ENCODE measurements around the gene XRCC5.
A peak's percentile ranks its signal among the peaks of the same experiment; 100 is the strongest.
"Not testable (repeated sequence)": the region's sequence is repeated elsewhere in the genome, so short reads cannot be mapped to it uniquely, and the experiment has no call there.

Gene XRCC5

GRCh38 chr2:216202626-216203250 lies 93.6 kb downstream of the XRCC5 start:
- no peak for DNase-seq

GRCh38 chr2:216205486-216205885 lies 96.3 kb downstream of the XRCC5 start:
- peak; percentile 46 to 79 (median 74) for DNase-seq

- DNase-seq = peak; percentile 30 to 72 (median 50)
Observed at GRCh38 chr2:216206041-216206703, 97.0 kb downstream of the XRCC5 start.

GRCh38 chr2:216206821-216207220 lies 97.7 kb downstream of the XRCC5 start:
- no peak for DNase-seq

GRCh38 chr2:216208661-216209060 lies 99.5 kb downstream of the XRCC5 start:
- not testable (repeated sequence) for DNase-seq

- DNase-seq = peak; percentile 30 to 66 (median 54)
Observed at GRCh38 chr2:216210701-216211540, 101.8 kb downstream of the XRCC5 start.

GRCh38 chr2:216211614-216212145 lies 102.5 kb downstream of the XRCC5 start:
- DNase-seq = no peak

- no peak for DNase-seq
Observed at GRCh38 chr2:216214768-216215167, 105.6 kb downstream of the XRCC5 start.

- peak in 2 of 4 experiments; percentile 26 to 27 for DNase-seq
Observed at GRCh38 chr2:216215658-216216390, 106.7 kb downstream of the XRCC5 start.

- peak in 2 of 4 experiments; percentile 35 to 43 for DNase-seq
Observed at GRCh38 chr2:216216951-216217903, 108.1 kb downstream of the XRCC5 start.

- no peak for DNase-seq
Observed at GRCh38 chr2:216217904-216218260, 108.7 kb downstream of the XRCC5 start.

- no peak for DNase-seq
Observed at GRCh38 chr2:216219861-216220260, 110.7 kb downstream of the XRCC5 start.

GRCh38 chr2:216220976-216221375 lies 111.8 kb downstream of the XRCC5 start:
- no peak for DNase-seq

GRCh38 chr2:216221811-216222210 lies 112.7 kb downstream of the XRCC5 start:
- DNase-seq = peak in 3 of 4 experiments; percentile 19 to 44 (median 24)

GRCh38 chr2:216222650-216223352 lies 113.7 kb downstream of the XRCC5 start:
- DNase-seq = peak in 3 of 4 experiments; percentile 43 to 49 (median 48)

- no peak for DNase-seq
Observed at GRCh38 chr2:216224388-216224787, 115.2 kb downstream of the XRCC5 start.

GRCh38 chr2:216229277-216229914 lies 120.2 kb downstream of the XRCC5 start:
- DNase-seq = no peak

- DNase-seq = no peak
Observed at GRCh38 chr2:216231867-216232266, 122.7 kb downstream of the XRCC5 start.

- no peak for DNase-seq
Observed at GRCh38 chr2:216232721-216233120, 123.6 kb downstream of the XRCC5 start.

All from suppressor macrophage (primary cell).